Measurements from ENCODE around the gene SLC66A1.

DNA sequence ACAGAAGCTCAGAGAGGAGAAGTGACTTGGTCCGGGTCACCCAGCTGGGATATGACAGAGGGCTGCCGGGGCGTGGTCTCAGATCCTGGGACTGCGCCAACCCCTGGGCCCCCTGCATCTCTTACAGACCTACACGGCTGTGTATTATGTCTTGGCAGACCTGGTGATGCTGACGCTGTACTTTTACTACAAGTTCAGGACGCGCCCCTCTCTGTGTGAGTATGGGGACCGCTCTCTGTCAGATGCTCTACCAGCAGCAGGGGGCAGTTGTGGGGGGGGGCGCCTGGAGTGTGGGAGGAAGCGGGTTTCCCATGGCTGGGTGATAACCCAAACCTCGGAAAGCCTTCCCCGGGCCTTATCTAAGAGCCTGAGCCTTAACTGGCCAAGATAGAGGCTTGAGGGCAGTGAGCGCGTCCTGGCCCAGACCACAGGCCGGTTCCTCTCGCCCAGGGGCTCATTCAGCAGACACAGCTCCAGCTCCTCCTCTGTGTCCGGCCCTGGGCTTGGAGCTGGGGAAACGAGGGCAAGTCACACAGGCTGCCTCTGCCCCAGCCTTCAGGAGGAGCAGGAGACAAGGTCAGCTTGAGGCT lies 13.3 kb downstream of the SLC66A1 start:
- TF ChIP-seq, protein P1, sequence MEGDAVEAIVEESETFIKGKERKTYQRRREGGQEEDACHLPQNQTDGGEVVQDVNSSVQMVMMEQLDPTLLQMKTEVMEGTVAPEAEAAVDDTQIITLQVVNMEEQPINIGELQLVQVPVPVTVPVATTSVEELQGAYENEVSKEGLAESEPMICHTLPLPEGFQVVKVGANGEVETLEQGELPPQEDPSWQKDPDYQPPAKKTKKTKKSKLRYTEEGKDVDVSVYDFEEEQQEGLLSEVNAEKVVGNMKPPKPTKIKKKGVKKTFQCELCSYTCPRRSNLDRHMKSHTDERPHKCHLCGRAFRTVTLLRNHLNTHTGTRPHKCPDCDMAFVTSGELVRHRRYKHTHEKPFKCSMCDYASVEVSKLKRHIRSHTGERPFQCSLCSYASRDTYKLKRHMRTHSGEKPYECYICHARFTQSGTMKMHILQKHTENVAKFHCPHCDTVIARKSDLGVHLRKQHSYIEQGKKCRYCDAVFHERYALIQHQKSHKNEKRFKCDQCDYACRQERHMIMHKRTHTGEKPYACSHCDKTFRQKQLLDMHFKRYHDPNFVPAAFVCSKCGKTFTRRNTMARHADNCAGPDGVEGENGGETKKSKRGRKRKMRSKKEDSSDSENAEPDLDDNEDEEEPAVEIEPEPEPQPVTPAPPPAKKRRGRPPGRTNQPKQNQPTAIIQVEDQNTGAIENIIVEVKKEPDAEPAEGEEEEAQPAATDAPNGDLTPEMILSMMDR (IDR thresholded peaks at IDR 0.05; ENCODE audit: extremely low read depth in 1 of 2, insufficient read depth in 1 of 2, low read depth in 1 of 2, low read length in 2 of 2) = no peak
- TF ChIP-seq EZH2 (IDR thresholded peaks at IDR 0.05; ENCODE audit: borderline replicate concordance, low read depth, low read length, severe bottlenecking) (no peak), GATA2 (IDR thresholded peaks at IDR 0.05; ENCODE audit: insufficient read depth, insufficient read length, low read depth, low read length) (no peak), POLR2A (IDR thresholded peaks at IDR 0.05; ENCODE audit: low read depth, low read length) (no peak), POLR2AphosphoS5 (IDR thresholded peaks at IDR 0.05; ENCODE audit: insufficient read depth, low read depth, low read length) (no peak), FOS (IDR thresholded peaks at IDR 0.05; ENCODE audit: borderline replicate concordance, insufficient read depth, low read length) (no peak)

All from endothelial cell of umbilical vein (primary cell).